Measurements from ENCODE around the gene SIX3.

Gene SIX3

GRCh38 chr2:44931198-44931780 is 10.2 kb upstream of the SIX3 start:
- DNase-seq (ENCODE audit: low spot score): no peak

- DNase-seq (ENCODE audit: low spot score): no peak
Measured at GRCh38 chr2:44932079-44932478, 9.4 kb upstream of the SIX3 start.

GRCh38 chr2:44932564-44933392 is 8.7 kb upstream of the SIX3 start:
- DNase-seq (ENCODE audit: low spot score): no peak

- no peak for DNase-seq (ENCODE audit: low spot score)
Measured at GRCh38 chr2:44933434-44933951, 8.0 kb upstream of the SIX3 start.

GRCh38 chr2:44934038-44934982 is 7.2 kb upstream of the SIX3 start:
- no peak for DNase-seq (ENCODE audit: low spot score)

- no peak for DNase-seq (ENCODE audit: low spot score)
Measured at GRCh38 chr2:44934983-44935728, 6.3 kb upstream of the SIX3 start.

GRCh38 chr2:44935729-44936098 is 5.8 kb upstream of the SIX3 start:
- no peak for DNase-seq (ENCODE audit: low spot score)

GRCh38 chr2:44936275-44936674 is 5.2 kb upstream of the SIX3 start:
- no peak for DNase-seq (ENCODE audit: low spot score)

GRCh38 chr2:44936715-44937687 is 4.5 kb upstream of the SIX3 start:
- no peak for DNase-seq (ENCODE audit: low spot score)

GRCh38 chr2:44937688-44938240 is 3.7 kb upstream of the SIX3 start:
- DNase-seq (ENCODE audit: low spot score): no peak

GRCh38 chr2:44938287-44939105 is 3.0 kb upstream of the SIX3 start:
- no peak for DNase-seq (ENCODE audit: low spot score)

- no peak for DNase-seq (ENCODE audit: low spot score)
Measured at GRCh38 chr2:44939106-44940048, 2.1 kb upstream of the SIX3 start.

GRCh38 chr2:44940049-44940494 is 1.4 kb upstream of the SIX3 start:
- no peak for DNase-seq (ENCODE audit: low spot score)

- DNase-seq (ENCODE audit: low spot score): no peak
Measured at GRCh38 chr2:44940732-44941464, 604 bp upstream of the SIX3 start.

- DNase-seq (ENCODE audit: low spot score): no peak
Measured at GRCh38 chr2:44942304-44943030, 965 bp downstream of the SIX3 start.

- DNase-seq (ENCODE audit: low spot score): no peak
Measured at GRCh38 chr2:44943031-44943692, 1.7 kb downstream of the SIX3 start.

Data from CD4-positive, alpha-beta T cell treated with Interleukin-15 for 4 hours (primary cell).